ENCODE results near the gene NUDT16L1. TPM values are rescaled to one million over a fixed set of nuclear protein-coding genes. Genes with fewer than 3 reads are reported as not detected.

Gene NUDT16L1
- total RNA-seq, 1 experiment from 2014 or later: 42.0 TPM

DNA sequence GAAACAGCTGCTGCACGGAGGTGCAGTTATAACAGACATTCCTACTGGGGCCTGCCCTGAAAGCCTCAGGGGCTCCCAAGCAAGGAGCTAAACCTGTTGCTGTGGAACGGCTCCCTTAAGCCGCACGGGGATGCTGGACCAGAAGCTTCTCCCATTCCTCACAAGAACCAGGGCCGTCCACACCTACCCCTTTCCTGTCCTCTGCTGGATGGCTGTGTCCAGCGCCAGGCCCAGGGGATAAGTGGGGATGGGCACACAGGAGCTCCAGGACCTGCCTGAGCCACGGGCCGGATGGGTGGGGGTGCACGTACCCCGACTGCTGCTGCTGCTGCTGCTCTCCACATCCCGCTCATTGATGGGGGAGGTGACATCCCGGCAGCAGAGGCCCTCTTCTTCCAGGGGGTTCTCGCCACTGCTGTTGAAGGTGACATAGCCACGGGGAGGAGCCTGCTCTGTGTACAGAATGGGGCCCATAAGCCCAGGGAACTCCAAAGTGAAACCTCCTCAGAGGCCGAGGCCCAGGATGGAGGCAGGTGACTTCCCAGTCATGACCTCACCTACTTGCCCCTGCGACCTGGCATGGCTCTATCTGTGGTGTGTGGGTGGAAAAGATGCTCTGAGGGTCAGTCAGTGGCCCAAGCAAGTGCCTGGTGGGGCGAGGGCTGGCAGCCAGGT lies 8.6 kb downstream of the NUDT16L1 start (continued):
- TF ChIP-seq ZNF532 (CRISPR knock-in tag; IDR thresholded peaks at IDR 0.05; ENCODE audit: borderline replicate concordance) (no peak), MYBL2 (CRISPR knock-in tag; IDR thresholded peaks at IDR 0.05) (no peak), ZNF671 (CRISPR knock-in tag; IDR thresholded peaks at IDR 0.05) (no peak), PRDM15 (CRISPR knock-in tag; IDR thresholded peaks at IDR 0.05) (no peak), CREM (CRISPR knock-in tag; IDR thresholded peaks at IDR 0.05) (no peak), AFF4 (CRISPR knock-in tag; IDR thresholded peaks at IDR 0.05; ENCODE audit: borderline replicate concordance) (no peak), GTF2I (CRISPR knock-in tag; conservative IDR thresholded peaks at IDR 0.05) (no peak), CREB1 (CRISPR knock-in tag; IDR thresholded peaks at IDR 0.05) (no peak)

DNA sequence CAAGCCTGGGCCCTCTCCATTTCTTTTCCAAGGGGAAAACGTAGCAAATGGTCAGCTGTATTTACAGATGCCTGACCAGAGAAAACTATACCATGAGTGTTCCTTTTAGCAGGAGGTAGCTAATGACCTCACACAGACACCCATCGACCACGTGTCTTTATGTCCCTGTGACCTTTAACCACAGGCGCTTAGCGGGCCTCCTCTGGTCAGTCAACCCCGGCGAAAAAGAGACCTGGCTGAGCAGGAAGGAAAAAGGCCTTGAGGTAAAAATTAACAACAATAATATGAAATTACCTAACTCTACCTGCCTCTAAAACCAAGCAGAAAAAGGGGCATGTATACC lies 9.1 kb downstream of the NUDT16L1 start:
- ChIA-PET POLR2A (interaction anchor here (1.2 kb wide), 1 partner anchor 9 kb away, joined by 3 read pairs; the partner anchor contains the start of gene NUDT16L1), CTCF (interaction anchor here (1.5 kb wide), 1 partner anchor 20 kb away, joined by 4 read pairs; no protein-coding TSS in a partner anchor)
- no peaks in the 10 kb centered on the region for H3K9me3 Mint-ChIP-seq
- ATAC-seq (no peak), DNase-seq (ENCODE audit: low spot score) (no peak)
- TF ChIP-seq ZNF532 (CRISPR knock-in tag; IDR thresholded peaks at IDR 0.05; ENCODE audit: borderline replicate concordance): no peak
- no peak for TF ChIP-seq ATF6 (CRISPR knock-in tag; IDR thresholded peaks at IDR 0.05)
- no peak for TF ChIP-seq ZNF396 (CRISPR knock-in tag; IDR thresholded peaks at IDR 0.05; ENCODE audit: borderline replicate concordance)
- no peak for TF ChIP-seq ZNF219 (CRISPR knock-in tag; IDR thresholded peaks at IDR 0.05; ENCODE audit: borderline replicate concordance)
- no peak for TF ChIP-seq MYBL2 (CRISPR knock-in tag; IDR thresholded peaks at IDR 0.05)
- no peaks in the 10 kb centered on the region for H3K27me3 Mint-ChIP-seq (ENCODE audit: low read depth)
- H3K4me1 Mint-ChIP-seq: no peaks in the 10 kb centered on the region
- H3K27ac Mint-ChIP-seq: no peak overlapping the region; the same call in 1 of the 2 replicates
- peaks cover 34% of the 10 kb centered on the region for H3K36me3 Mint-ChIP-seq
- no peak overlapping the region for H3K4me3 Mint-ChIP-seq
